ENCODE results near the gene PTPRN2.

PTPRN2 gene

GRCh38 chr7:158028290-158028941 lies 559.2 kb downstream of the PTPRN2 start:
- TF ChIP-seq CTCF (IDR thresholded peaks at IDR 0.05; ENCODE audit: borderline replicate concordance, insufficient read depth, low read depth, low read length): no peak
- no peak overlapping the region for H3K4me3 ChIP-seq (ENCODE audit: low read depth, low read length)

DNA sequence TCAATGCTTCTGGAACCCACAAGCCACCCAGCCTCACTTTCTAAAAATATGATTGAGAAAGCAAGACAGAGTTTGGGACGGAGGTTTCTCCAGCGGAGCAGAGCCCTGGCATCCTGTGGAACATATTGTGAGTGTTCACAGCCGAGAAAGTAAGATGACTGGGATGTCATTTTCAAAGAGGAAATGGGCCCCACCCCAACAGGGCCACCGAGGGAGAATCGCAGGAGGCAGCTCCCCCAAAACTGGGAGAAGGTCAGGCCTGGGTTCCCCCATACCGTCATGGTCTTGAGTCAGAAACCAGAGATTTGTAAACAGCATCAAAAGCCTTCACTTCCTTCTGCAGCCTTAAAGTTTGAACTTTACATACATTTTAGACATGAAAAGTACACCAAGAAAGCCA lies 560.0 kb downstream of the PTPRN2 start:
- no peak for TF ChIP-seq CTCF (IDR thresholded peaks at IDR 0.05; ENCODE audit: borderline replicate concordance, insufficient read depth, low read depth, low read length)
- H3K4me3 ChIP-seq (ENCODE audit: low read depth, low read length): no peak overlapping the region

DNA sequence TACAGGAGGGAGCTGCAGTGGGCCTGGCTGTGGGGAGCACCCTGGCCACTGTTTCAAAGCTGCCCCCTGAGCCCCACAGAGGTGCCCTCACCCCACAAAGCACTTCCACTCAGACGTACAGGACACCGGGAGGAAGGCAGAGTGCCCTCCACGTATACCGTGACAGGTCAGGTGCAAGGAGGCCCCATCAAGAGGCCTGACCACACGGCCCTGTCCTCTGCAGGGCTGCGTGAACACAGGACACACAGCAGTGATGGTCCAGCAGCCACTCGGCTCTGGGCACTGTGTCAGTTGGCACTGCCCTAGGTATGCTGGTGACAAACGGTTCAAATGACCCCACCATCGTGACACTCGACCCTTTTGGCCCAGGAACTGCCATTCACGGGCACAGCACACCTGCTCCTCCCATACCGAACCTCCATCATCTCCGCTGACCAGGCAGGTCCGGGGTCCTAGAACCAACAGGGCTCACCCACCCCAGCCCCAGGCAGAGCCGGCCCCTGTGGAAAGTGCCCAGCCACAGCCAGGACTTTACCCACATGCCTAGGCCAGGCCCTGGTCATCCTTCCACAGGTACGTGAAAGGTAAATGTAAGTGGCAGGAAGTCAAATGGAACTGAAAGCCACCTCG lies 560.9 kb downstream of the PTPRN2 start:
- H3K4me3 ChIP-seq (ENCODE audit: low read depth, low read length): no peak overlapping the region
- TF ChIP-seq CTCF (IDR thresholded peaks at IDR 0.05; ENCODE audit: borderline replicate concordance, insufficient read depth, low read depth, low read length): no peak

GRCh38 chr7:158025686-158026600 lies 561.7 kb downstream of the PTPRN2 start:
- no peak for TF ChIP-seq CTCF (IDR thresholded peaks at IDR 0.05; ENCODE audit: borderline replicate concordance, insufficient read depth, low read depth, low read length)

GRCh38 chr7:158024881-158025280 lies 562.7 kb downstream of the PTPRN2 start:
- TF ChIP-seq CTCF (IDR thresholded peaks at IDR 0.05; ENCODE audit: borderline replicate concordance, insufficient read depth, low read depth, low read length): no peak
- no peak overlapping the region for H3K4me3 ChIP-seq (ENCODE audit: low read depth, low read length)

More at GRCh38 chr7:158025686-158026600, 561.7 kb downstream of the PTPRN2 start:
- H3K4me3 ChIP-seq (ENCODE audit: low read depth, low read length): no peak overlapping the region

- no peak for TF ChIP-seq CTCF (IDR thresholded peaks at IDR 0.05; ENCODE audit: borderline replicate concordance, insufficient read depth, low read depth, low read length)
- H3K4me3 ChIP-seq (ENCODE audit: low read depth, low read length): no peak overlapping the region
Observed at GRCh38 chr7:158024351-158024715, 563.3 kb downstream of the PTPRN2 start.
